Parathyroid adenoma (tissue), 2 donors: ENCODE data around the gene TMX4.

ENCODE experiments used
- H2AFZ ChIP-seq: fragments of 300-600 bp; sonication (generic); one replicate; pipeline ENCODE4 v1.7.0; 2017; ENCODE audit warnings: antibody characterized with exemption, mild to moderate bottlenecking
- H3K27ac ChIP-seq: fragments of 300-600 bp; sonication (generic); one replicate; pipeline ENCODE4 v1.7.0; 2017
- H3K27me3 ChIP-seq: fragments of 300-600 bp; sonication (generic); one replicate; pipeline ENCODE4 v1.7.0; 2017; ENCODE audit warnings: low read length; ENCODE audit not compliant: control insufficient read depth, insufficient read depth
- H3K36me3 ChIP-seq: fragments of 300-600 bp; sonication (generic); one replicate; pipeline ENCODE4 v1.7.0; 2017; ENCODE audit warnings: low read length; ENCODE audit not compliant: control insufficient read depth, insufficient read depth
- H3K4me1 ChIP-seq: fragments of 300-600 bp; sonication (generic); one replicate; pipeline ENCODE4 v1.7.0; 2017; ENCODE audit warnings: control low read depth
- H3K4me2 ChIP-seq: fragments of 300-600 bp; sonication (generic); one replicate; pipeline ENCODE4 v1.7.0; 2017; ENCODE audit warnings: low read length
- H3K4me3 ChIP-seq: fragments of 300-600 bp; sonication (generic); one replicate; pipeline ENCODE4 v1.7.0; 2017; ENCODE audit warnings: low read depth, low read length
- H3K79me2 ChIP-seq: fragments of 300-600 bp; sonication (generic); one replicate; pipeline ENCODE4 v1.7.0; 2017; ENCODE audit warnings: control low read depth
- H3K9ac ChIP-seq: fragments of 300-600 bp; sonication (generic); one replicate; pipeline ENCODE4 v1.7.0; 2017; ENCODE audit warnings: mild to moderate bottlenecking
- H3K9me3 ChIP-seq: fragments of 300-600 bp; sonication (generic); one replicate; pipeline ENCODE4 v1.7.0; 2017; ENCODE audit warnings: low read length; ENCODE audit not compliant: control insufficient read depth
- CTCF ChIP-seq: fragments of 300-600 bp; sonication (generic); IDR thresholded peaks from one replicate; pipeline ENCODE4 v1.7.0; 2017; ENCODE audit warnings: antibody characterized with exemption, mild to moderate bottlenecking
- donor health status: primary hyperparathyroidism.

Gene TMX4

GRCh38 chr20:7996898-7997297, 22.7 kb downstream of the TMX4 start:
- Histone ChIP-seq H3K4me2 (no peak overlapping the region), H3K4me1 (no peaks in the 10 kb centered on the region), H3K79me2 (no peaks in the 10 kb centered on the region), H2AFZ (no peak overlapping the region), H3K9me3 (no peaks in the 10 kb centered on the region), H3K27me3 (no peaks in the 10 kb centered on the region), H3K27ac (no peak overlapping the region), H3K9ac (no peak overlapping the region), H3K36me3 (no peaks in the 10 kb centered on the region), H3K4me3 (no peak overlapping the region)
- TF ChIP-seq CTCF, result no peak

- Histone ChIP-seq H3K36me3 (no peaks in the 10 kb centered on the region), H3K9me3 (no peaks in the 10 kb centered on the region), H3K4me3 (no peak overlapping the region), H3K27ac (no peak overlapping the region), H3K4me1 (no peaks in the 10 kb centered on the region), H3K27me3 (no peaks in the 10 kb centered on the region), H3K9ac (no peak overlapping the region), H3K79me2 (no peaks in the 10 kb centered on the region), H2AFZ (no peak overlapping the region), H3K4me2 (no peak overlapping the region)
- TF ChIP-seq CTCF, result no peak
Observed at GRCh38 chr20:7994809-7995208, 24.8 kb downstream of the TMX4 start.

GRCh38 chr20:7993703-7994102, 25.9 kb downstream of the TMX4 start:
- no peaks in the 10 kb centered on the region for H3K4me1 ChIP-seq
- H2AFZ ChIP-seq, result no peak overlapping the region
- no peaks in the 10 kb centered on the region for H3K27me3 ChIP-seq
- H3K4me3 ChIP-seq, result no peak overlapping the region
- no peaks in the 10 kb centered on the region for H3K79me2 ChIP-seq
- no peak overlapping the region for H3K9ac ChIP-seq
- no peak for TF ChIP-seq CTCF
- H3K27ac ChIP-seq, result no peak overlapping the region
- no peak overlapping the region for H3K4me2 ChIP-seq
- no peaks in the 10 kb centered on the region for H3K36me3 ChIP-seq
- no peaks in the 10 kb centered on the region for H3K9me3 ChIP-seq

GRCh38 chr20:7993238-7993637, 26.3 kb downstream of the TMX4 start:
- H3K9me3 ChIP-seq, result no peaks in the 10 kb centered on the region
- no peaks in the 10 kb centered on the region for H3K27me3 ChIP-seq
- H3K79me2 ChIP-seq, result no peaks in the 10 kb centered on the region
- H3K4me3 ChIP-seq, result no peak overlapping the region
- no peaks in the 10 kb centered on the region for H3K4me1 ChIP-seq
- H3K36me3 ChIP-seq, result no peaks in the 10 kb centered on the region
- no peak overlapping the region for H3K9ac ChIP-seq
- H3K27ac ChIP-seq, result no peak overlapping the region
- H2AFZ ChIP-seq, result no peak overlapping the region
- H3K4me2 ChIP-seq, result no peak overlapping the region
- TF ChIP-seq CTCF, result no peak

- no peaks in the 10 kb centered on the region for H3K79me2 ChIP-seq
- no peak overlapping the region for H3K4me3 ChIP-seq
- H3K9ac ChIP-seq, result no peak overlapping the region
- H3K36me3 ChIP-seq, result no peaks in the 10 kb centered on the region
- no peaks in the 10 kb centered on the region for H3K9me3 ChIP-seq
- no peak overlapping the region for H3K4me2 ChIP-seq
- H3K27ac ChIP-seq, result no peak overlapping the region
- no peaks in the 10 kb centered on the region for H3K27me3 ChIP-seq
- TF ChIP-seq CTCF, result no peak
- no peaks in the 10 kb centered on the region for H3K4me1 ChIP-seq
- H2AFZ ChIP-seq, result no peak overlapping the region
Observed at GRCh38 chr20:7990385-7990784, 29.2 kb downstream of the TMX4 start.
